ENCODE measurements around the gene PCK2.

GRCh38 chr14:24110523-24110922, 16.4 kb downstream of the PCK2 start:
- TF ChIP-seq EP300 (IDR thresholded peaks at IDR 0.05) (no peak), POLR2A (IDR thresholded peaks at IDR 0.05; ENCODE audit: low read depth) (no peak), CTCF (IDR thresholded peaks at IDR 0.05) (no peak), POLR2AphosphoS5 (IDR thresholded peaks at IDR 0.05) (no peak)
